ENCODE data around the gene CDC20. TPM values are rescaled to one million over a fixed set of nuclear protein-coding genes. Genes with fewer than 3 reads are reported as not detected.

The CDC20 gene
- total and polyA plus RNA-seq, 2 donors from 2014 or later: 2.7 to 3.9 TPM

- H3K9ac ChIP-seq (ENCODE audit: low read length in 3 of 3): no peak overlapping the region
- DNase-seq: no peak
- H3K27me3 ChIP-seq (ENCODE audit: control insufficient read depth, insufficient read depth, low read length): no peaks in the 10 kb centered on the region
- FAIRE-seq: no peak
- no peaks in the 10 kb centered on the region for H3K9me3 ChIP-seq (ENCODE audit: control insufficient read depth in 2 of 3, insufficient read depth in 1 of 3, low read length in 3 of 3)
- H3K27ac ChIP-seq (ENCODE audit: low read depth in 2 of 2, low read length in 2 of 2): no peak overlapping the region
- H3K4me1 ChIP-seq (ENCODE audit: control insufficient read depth in 2 of 3, insufficient read depth in 2 of 3, low read depth in 1 of 3, low read length in 3 of 3): peaks cover 0 to 11% (median 10%) of the 10 kb centered on the region in 3 donors
- no peak for TF ChIP-seq CTCF (IDR thresholded peaks at IDR 0.05; ENCODE audit: borderline replicate concordance, extremely low read depth, insufficient read depth)
- intact Hi-C loops (cut with DNase I): no loop called here
- peaks cover 0 to 5% (median 2%) of the 10 kb centered on the region in 3 donors for H3K36me3 ChIP-seq (ENCODE audit: control insufficient read depth in 2 of 3, insufficient read depth in 3 of 3, low read length in 3 of 3)
- H3K4me3 ChIP-seq (ENCODE audit: low read length in 3 of 3): no peak overlapping the region
These were observed 13.4 kb downstream of the CDC20 start for GRCh38 chr1:43372172-43372571.

DNA sequence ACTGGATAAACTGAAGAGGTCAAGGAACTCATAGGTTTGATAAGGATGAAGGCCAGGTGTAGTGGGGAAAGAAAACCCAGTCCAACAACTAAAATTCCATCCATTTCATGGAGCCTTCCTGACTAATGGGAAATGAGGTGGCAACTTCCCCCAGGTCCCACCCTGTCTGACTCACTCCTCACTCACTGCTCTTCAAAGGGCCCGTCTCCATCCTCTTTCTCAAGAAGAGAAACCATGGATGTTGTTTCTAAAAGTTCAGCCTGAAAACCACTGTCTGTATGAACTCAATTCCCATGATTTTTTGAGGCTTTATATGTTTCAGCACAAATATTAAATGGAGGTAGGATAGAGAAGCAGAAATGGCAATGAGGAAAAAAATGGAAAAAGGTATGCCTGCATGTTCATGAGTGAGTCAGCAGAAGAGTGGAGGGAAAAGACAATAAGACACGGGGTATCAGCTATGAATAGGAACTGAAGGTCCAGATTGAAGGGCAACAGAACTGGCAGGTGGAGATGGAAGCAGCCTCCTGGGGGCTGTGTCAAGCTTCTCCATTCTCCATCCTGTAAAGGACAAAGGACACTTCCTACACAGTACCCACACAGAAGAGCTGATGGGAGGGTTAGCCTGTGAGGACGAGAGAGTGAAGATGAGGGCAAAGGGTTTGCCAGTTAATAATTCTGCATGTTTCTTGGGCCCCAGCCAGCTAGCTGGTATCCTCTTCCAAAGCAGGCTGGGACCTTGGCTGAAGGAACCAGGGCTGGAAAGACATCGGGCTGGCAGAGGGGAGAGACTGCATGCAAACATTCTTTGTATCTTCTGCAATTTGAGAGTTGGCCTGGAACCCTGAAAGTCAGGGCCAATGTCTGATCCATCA lies 14.5 kb downstream of the CDC20 start:
- peak in 1 of 5 donors; percentile 37 for DNase-seq
- no peak overlapping the region for H3K9ac ChIP-seq (ENCODE audit: low read length in 3 of 3)
- no peaks in the 10 kb centered on the region for H3K27me3 ChIP-seq (ENCODE audit: control insufficient read depth, insufficient read depth, low read length)
- TF ChIP-seq CTCF (IDR thresholded peaks at IDR 0.05; ENCODE audit: borderline replicate concordance, extremely low read depth, insufficient read depth): no peak
- intact Hi-C loops (cut with DNase I): no loop called here
- H3K36me3 ChIP-seq (ENCODE audit: control insufficient read depth in 2 of 3, insufficient read depth in 3 of 3, low read length in 3 of 3): peaks cover 0 to 5% (median 2%) of the 10 kb centered on the region in 3 donors
- H3K4me3 ChIP-seq (ENCODE audit: low read length in 3 of 3): no peak overlapping the region
- no peak overlapping the region for H3K27ac ChIP-seq (ENCODE audit: low read depth in 2 of 2, low read length in 2 of 2)
- no peaks in the 10 kb centered on the region for H3K9me3 ChIP-seq (ENCODE audit: control insufficient read depth in 2 of 3, insufficient read depth in 1 of 3, low read length in 3 of 3)
- H3K4me1 ChIP-seq (ENCODE audit: control insufficient read depth in 2 of 3, insufficient read depth in 2 of 3, low read depth in 1 of 3, low read length in 3 of 3): peaks cover 0 to 11% (median 8%) of the 10 kb centered on the region in 3 donors
- FAIRE-seq: peak; percentile 37

DNA sequence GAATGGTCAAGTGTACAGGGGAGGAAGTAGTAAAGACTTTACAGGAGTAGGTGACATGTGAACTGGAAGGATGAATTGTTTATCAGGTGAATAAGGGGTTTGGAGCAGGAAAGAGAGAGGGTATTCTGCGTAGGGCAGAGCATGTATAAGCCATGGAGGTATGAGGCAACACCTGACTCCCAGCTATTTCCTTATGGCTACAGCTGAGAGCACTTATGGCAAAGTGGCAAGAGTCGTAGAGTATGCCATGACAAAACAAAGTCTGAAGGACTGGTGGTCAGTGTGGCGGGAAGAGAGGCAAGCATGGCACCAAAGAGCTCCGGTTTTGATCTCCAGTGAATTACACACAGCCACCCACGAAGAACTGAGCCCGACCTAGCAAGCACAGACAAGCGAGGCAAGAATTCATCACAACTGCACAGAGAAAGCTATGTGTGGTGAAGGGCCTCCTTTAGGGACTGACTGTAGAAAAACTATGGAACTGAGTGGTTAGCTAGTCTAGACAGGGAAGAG lies 18.0 kb downstream of the CDC20 start:
- intact Hi-C loops (cut with DNase I): no loop called here
- FAIRE-seq (no peak), DNase-seq (no peak)
- Histone ChIP-seq H3K27me3 (ENCODE audit: control insufficient read depth, insufficient read depth, low read length) (no peaks in the 10 kb centered on the region), H3K36me3 (ENCODE audit: control insufficient read depth in 2 of 3, insufficient read depth in 3 of 3, low read length in 3 of 3) (peaks cover 0 to 5% (median 0%) of the 10 kb centered on the region in 3 donors), H3K4me1 (ENCODE audit: control insufficient read depth in 2 of 3, insufficient read depth in 2 of 3, low read depth in 1 of 3, low read length in 3 of 3) (peaks cover 0 to 8% (median 0%) of the 10 kb centered on the region in 3 donors), H3K9ac (ENCODE audit: low read length in 3 of 3) (no peak overlapping the region), H3K9me3 (ENCODE audit: control insufficient read depth in 2 of 3, insufficient read depth in 1 of 3, low read length in 3 of 3) (no peaks in the 10 kb centered on the region), H3K27ac (ENCODE audit: low read depth in 2 of 2, low read length in 2 of 2) (no peak overlapping the region), H3K4me3 (ENCODE audit: low read length in 3 of 3) (no peak overlapping the region)
- no peak for TF ChIP-seq CTCF (IDR thresholded peaks at IDR 0.05; ENCODE audit: borderline replicate concordance, extremely low read depth, insufficient read depth)

All from kidney (tissue), 14 donors.